ENCODE measurements around the gene CMSS1.

The CMSS1 gene

GRCh38 chr3:99865321-99865720 is 47.7 kb downstream of the CMSS1 start:
- FAIRE-seq: no peak
- no peak for DNase-seq (ENCODE audit: insufficient read length, low spot score)
- no peak for TF ChIP-seq CTCF (IDR thresholded peaks at IDR 0.05; ENCODE audit: insufficient read depth, missing control alignments)

GRCh38 chr3:99866261-99866761 is 48.6 kb downstream of the CMSS1 start:
- DNase-seq (ENCODE audit: insufficient read length, low spot score) (no peak), FAIRE-seq (no peak)
- TF ChIP-seq CTCF (IDR thresholded peaks at IDR 0.05; ENCODE audit: insufficient read depth, missing control alignments): no peak

GRCh38 chr3:99867594-99868310 is 50.1 kb downstream of the CMSS1 start:
- FAIRE-seq (no peak), DNase-seq (ENCODE audit: insufficient read length, low spot score) (no peak)
- no peak for TF ChIP-seq CTCF (IDR thresholded peaks at IDR 0.05; ENCODE audit: insufficient read depth, missing control alignments)

GRCh38 chr3:99868311-99868646 is 50.6 kb downstream of the CMSS1 start:
- FAIRE-seq (no peak), DNase-seq (ENCODE audit: insufficient read length, low spot score) (no peak)
- no peak for TF ChIP-seq CTCF (IDR thresholded peaks at IDR 0.05; ENCODE audit: insufficient read depth, missing control alignments)

- DNase-seq (ENCODE audit: insufficient read length, low spot score) (no peak), FAIRE-seq (no peak)
- no peak for TF ChIP-seq CTCF (IDR thresholded peaks at IDR 0.05; ENCODE audit: insufficient read depth, missing control alignments)
These were observed 52.0 kb downstream of the CMSS1 start for GRCh38 chr3:99869621-99870020.

- TF ChIP-seq CTCF (IDR thresholded peaks at IDR 0.05; ENCODE audit: insufficient read depth, missing control alignments): no peak
- DNase-seq (ENCODE audit: insufficient read length, low spot score) (no peak), FAIRE-seq (no peak)
These were observed 53.0 kb downstream of the CMSS1 start for GRCh38 chr3:99870712-99871111.

GRCh38 chr3:99871231-99872045 is 53.8 kb downstream of the CMSS1 start:
- FAIRE-seq (no peak), DNase-seq (ENCODE audit: insufficient read length, low spot score) (no peak)
- no peak for TF ChIP-seq CTCF (IDR thresholded peaks at IDR 0.05; ENCODE audit: insufficient read depth, missing control alignments)

All from D721Med (cell line).